ENCODE measurements around the gene XAF1.
"Not testable (repeated sequence)": the region's sequence is repeated elsewhere in the genome, so short reads cannot be mapped to it uniquely, and the experiment has no call there.

XAF1 gene

GRCh38 chr17:6812295-6812694 is 56.4 kb downstream of the XAF1 start:
- DNase-seq: no peak

GRCh38 chr17:6815775-6816174 is 59.9 kb downstream of the XAF1 start:
- DNase-seq: no peak

DNA sequence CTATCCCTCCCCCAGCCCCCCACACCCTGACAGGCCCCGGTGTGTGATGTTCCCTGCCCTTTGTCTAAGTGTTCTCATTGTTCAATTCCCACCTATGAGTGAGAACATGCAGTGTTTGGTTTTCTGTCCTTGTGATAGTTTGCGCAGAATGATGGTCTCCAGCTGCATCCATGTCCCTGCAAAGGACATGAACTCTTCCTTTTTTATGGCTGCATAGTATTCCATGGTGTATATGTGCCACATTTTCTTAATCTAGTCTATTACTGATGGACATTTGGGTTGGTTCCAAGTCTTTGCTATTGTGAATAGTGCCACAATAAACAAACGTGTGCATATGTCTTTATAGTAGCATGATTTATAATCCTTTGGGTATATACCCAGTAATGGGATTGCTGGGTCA is 60.5 kb downstream of the XAF1 start:
- not testable (repeated sequence) for DNase-seq

GRCh38 chr17:6818938-6819337 is 63.1 kb downstream of the XAF1 start:
- DNase-seq: no peak

DNA sequence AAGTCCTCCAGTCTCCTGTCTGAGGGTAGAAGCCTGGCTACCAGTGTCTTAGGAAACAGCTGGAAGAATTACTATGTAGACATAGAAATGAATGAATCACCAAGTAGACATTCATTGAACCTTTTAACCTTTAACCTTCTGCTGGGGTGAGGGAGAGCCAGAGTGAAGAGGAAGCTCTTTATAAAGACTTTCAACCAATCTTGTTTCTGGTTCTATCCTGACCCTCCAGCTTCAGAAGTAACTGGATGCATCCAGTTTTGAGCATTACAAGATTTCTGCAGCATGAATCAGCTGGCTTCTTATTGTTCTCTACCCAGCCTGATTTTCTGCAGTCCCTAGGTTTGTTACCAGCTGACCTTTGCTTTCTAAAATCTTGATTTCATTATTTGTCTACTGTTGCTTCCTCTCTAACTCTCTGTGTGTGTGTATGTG is 67.2 kb downstream of the XAF1 start:
- no peak for DNase-seq
